Thoracic aorta (tissue), 2 donors: ENCODE data around the gene NECAP2. TPM values are rescaled to one million over a fixed set of nuclear protein-coding genes. Genes with fewer than 3 reads are reported as not detected.

ENCODE experiments used
- ATAC-seq: fragments of 150-250 bp; one replicate; pipeline ENCODE4 v1.8.0; 2017; ENCODE audit warnings: low read depth; ENCODE audit not compliant: insufficient number of reproducible peaks, low FRiP score
- DNase-seq: peaks from one replicate; pipeline ENCODE4 v3.0.0-alpha.2; 2020; ENCODE audit warnings: low spot score
- H3K27ac ChIP-seq, 2 donors: fragments of 200-600 bp; sonication (generic); 1 replicate in 1 of 2; 2 replicates in 1 of 2; pipeline ENCODE4 v1.5.1; 2016; ENCODE audit warnings: mild to moderate bottlenecking in 2 of 2, moderate library complexity in 2 of 2
- H3K27me3 ChIP-seq: fragments of 200-600 bp; sonication (generic); replicated peaks from 2 replicates; pipeline ENCODE4 v1.6.0; 2016; ENCODE audit warnings: mild to moderate bottlenecking; ENCODE audit not compliant: insufficient read depth
- H3K36me3 ChIP-seq: fragments of 200-600 bp; sonication (generic); one replicate; pipeline ENCODE4 v1.5.1; 2016
- H3K4me1 ChIP-seq, 2 donors: fragments of 200-600 bp; sonication (generic); 1 replicate in 1 of 2; 2 replicates in 1 of 2; pipeline versions ENCODE4 v1.5.1 to v1.6.0; 2016; ENCODE audit warnings: low read depth in 2 of 2, mild to moderate bottlenecking in 1 of 2; ENCODE audit not compliant: control insufficient read depth in 1 of 2
- H3K4me3 ChIP-seq: fragments of 200-600 bp; sonication (generic); 2 replicates; pipeline ENCODE4 v1.5.1; 2016; ENCODE audit warnings: mild to moderate bottlenecking
- H3K9me3 ChIP-seq: fragments of 200-600 bp; sonication (generic); 2 replicates; pipeline ENCODE4 v1.5.1; 2016
- total RNA-seq, 2 donors: library from RNA; depleted of rRNA; stranded (reverse); fragments of >200 nt; gene quantifications; one replicate each; pipeline versions ENCODE4 v1.1.0 to v1.2.3, GENCODE V29; 2016
- TF ChIP-seq, protein P1 (sequence below): fragments of 200-600 bp; sonication (generic); IDR thresholded peaks from one replicate; pipeline ENCODE4 v1.5.1; 2019; ENCODE audit warnings: antibody characterized with exemption

Gene NECAP2
- total RNA-seq, 2 donors from 2014 or later = 38.9 to 55.1 TPM

DNA sequence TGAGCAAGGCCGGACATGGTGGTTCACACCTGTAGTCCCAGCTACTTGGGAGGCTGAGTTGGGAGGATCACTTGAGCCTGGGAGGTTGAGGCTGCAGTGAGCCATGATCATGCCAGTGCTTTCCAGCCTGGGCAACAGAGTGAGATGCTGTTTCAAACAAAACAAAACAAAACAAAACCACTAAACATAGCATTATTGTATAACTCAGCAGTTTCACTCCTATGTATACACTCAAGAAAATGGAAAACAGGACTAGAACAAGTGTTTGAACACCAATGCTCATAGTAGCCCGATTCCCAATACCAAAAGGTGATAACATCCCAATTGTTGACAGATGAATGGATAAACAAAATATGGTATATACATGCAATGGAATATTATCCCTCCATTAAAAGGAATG is 2.0 kb upstream of the NECAP2 start:
- Histone ChIP-seq H3K27ac (no peak overlapping the region), H3K4me3 (no peak overlapping the region), H3K27me3 (no peaks in the 10 kb centered on the region), H3K9me3 (no peaks in the 10 kb centered on the region), H3K36me3 (peaks cover 4% of the 10 kb centered on the region), H3K4me1 (peaks cover 11 to 21% of the 10 kb centered on the region in 2 donors)
- TF ChIP-seq, protein P1, sequence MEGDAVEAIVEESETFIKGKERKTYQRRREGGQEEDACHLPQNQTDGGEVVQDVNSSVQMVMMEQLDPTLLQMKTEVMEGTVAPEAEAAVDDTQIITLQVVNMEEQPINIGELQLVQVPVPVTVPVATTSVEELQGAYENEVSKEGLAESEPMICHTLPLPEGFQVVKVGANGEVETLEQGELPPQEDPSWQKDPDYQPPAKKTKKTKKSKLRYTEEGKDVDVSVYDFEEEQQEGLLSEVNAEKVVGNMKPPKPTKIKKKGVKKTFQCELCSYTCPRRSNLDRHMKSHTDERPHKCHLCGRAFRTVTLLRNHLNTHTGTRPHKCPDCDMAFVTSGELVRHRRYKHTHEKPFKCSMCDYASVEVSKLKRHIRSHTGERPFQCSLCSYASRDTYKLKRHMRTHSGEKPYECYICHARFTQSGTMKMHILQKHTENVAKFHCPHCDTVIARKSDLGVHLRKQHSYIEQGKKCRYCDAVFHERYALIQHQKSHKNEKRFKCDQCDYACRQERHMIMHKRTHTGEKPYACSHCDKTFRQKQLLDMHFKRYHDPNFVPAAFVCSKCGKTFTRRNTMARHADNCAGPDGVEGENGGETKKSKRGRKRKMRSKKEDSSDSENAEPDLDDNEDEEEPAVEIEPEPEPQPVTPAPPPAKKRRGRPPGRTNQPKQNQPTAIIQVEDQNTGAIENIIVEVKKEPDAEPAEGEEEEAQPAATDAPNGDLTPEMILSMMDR = no peak
- ATAC-seq (no peak), DNase-seq (no peak)

DNA sequence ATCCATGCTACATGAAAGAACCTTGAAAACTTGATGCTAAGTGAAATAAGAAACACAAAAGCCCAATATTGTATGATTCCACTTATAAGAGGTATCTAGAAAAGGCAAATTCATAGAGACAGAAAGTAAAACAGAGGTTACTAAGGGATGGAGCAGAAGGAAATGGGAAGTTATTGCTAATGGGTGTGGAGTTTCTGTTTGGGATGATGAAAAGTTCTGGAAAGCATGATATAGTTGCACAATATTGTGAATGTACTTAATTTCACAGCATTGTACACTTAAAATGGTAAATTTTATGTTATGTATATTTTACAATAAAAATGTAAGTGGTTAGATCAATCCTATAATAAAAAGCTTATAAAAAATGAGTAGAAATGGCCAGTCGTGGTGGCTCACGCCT is 1.6 kb upstream of the NECAP2 start:
- Histone ChIP-seq H3K27me3 (no peaks in the 10 kb centered on the region), H3K27ac (no peak overlapping the region), H3K9me3 (no peaks in the 10 kb centered on the region), H3K4me3 (no peak overlapping the region), H3K36me3 (peaks cover 8% of the 10 kb centered on the region), H3K4me1 (peaks cover 11 to 21% of the 10 kb centered on the region in 2 donors)
- DNase-seq (no peak), ATAC-seq (no peak)
- TF ChIP-seq, protein P1 = no peak

DNA sequence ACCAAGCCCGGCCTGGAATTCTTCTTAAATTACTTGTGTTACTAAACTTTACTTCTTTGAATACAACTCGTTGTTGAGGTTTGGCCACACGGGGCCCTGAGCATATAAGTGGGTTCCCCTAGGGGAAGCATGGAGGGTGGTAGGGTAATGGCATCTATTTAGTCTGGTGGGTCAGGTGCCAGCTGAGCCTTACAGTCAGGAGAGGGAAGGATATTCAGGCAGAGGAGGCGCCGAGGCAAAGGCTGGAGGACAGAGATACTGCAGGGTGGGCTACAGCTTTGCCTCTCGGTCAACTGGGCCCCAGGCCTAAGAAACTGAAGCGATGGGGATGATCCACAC is 424 bp upstream of the NECAP2 start:
- Histone ChIP-seq H3K36me3 (peaks cover 14% of the 10 kb centered on the region), H3K27ac (peak overlapping the region; percentile 39 to 63), H3K27me3 (no peaks in the 10 kb centered on the region), H3K4me3 (peak overlapping the region; percentile 94), H3K4me1 (peaks cover 11 to 21% of the 10 kb centered on the region in 2 donors), H3K9me3 (no peaks in the 10 kb centered on the region)
- DNase-seq (no peak), ATAC-seq (no peak)
- TF ChIP-seq, protein P1 = no peak

DNA sequence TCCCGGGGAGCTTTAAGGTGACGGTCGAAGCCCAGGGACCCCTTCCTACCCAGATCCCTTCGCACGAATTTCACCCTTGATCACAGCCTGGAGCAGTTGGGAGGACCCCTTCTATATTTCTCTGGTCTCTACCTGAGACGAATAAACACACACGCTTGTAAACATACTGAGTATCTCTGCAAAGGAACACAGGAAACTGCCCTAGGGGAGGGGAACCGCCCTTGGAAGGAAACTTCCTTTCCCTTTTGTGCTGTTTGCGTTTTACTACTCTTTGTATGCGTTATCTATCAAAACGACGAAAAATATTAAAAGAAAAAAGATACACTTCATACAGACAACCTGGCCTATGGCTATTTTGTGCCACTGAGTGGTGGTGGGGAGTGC is 750 bp downstream of the NECAP2 start:
- Histone ChIP-seq H3K27me3 (no peaks in the 10 kb centered on the region), H3K9me3 (no peaks in the 10 kb centered on the region), H3K36me3 (peaks cover 25% of the 10 kb centered on the region), H3K27ac (peak overlapping the region in 1 of 2 donors; percentile 63), H3K4me3 (peak overlapping the region; percentile 94), H3K4me1 (peaks cover 11 to 21% of the 10 kb centered on the region in 2 donors)
- no peak for ATAC-seq
- TF ChIP-seq, protein P1 = no peak
- DNase-seq = no peak

DNA sequence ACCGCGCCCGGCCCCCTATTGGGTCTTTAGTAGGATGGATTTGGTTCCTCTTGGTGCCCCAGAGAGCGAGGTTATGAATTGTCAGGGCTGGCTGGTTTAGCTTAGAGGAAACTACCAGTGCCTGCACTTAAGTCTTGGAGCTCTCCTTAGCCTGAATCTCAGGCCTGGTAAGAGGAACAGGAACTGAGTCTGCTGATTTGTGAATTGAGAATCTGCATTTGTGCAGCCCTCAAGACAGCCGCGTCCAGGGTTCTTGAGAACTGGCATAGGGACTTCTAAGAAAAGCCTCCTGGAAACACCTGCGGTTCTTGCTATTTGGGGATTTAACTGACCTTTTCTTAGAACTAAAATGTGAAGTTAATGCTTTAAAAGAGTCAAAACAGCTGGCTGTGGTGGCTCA is 1.7 kb downstream of the NECAP2 start:
- Histone ChIP-seq H3K4me1 (peaks cover 11 to 21% of the 10 kb centered on the region in 2 donors), H3K4me3 (no peak overlapping the region), H3K27ac (no peak overlapping the region), H3K9me3 (no peaks in the 10 kb centered on the region), H3K27me3 (no peaks in the 10 kb centered on the region), H3K36me3 (peaks cover 28% of the 10 kb centered on the region)
- ATAC-seq = no peak
- DNase-seq = no peak
- TF ChIP-seq, protein P1 = no peak
